Stomach (tissue), 4 donors: ENCODE data around the gene RGS18.

Experiments
- EP300 ChIP-seq: sonication (generic); formaldehyde crosslinking; IDR thresholded peaks from one replicate; pipeline ENCODE4 v1.6.1; 2017; ENCODE audit warnings: antibody characterized with exemption
- POLR2A ChIP-seq, 4 donors: fragments of 450-650 bp; IDR thresholded peaks; one replicate each; pipeline ENCODE4 v1.6.1; 2016; ENCODE audit warnings: antibody characterized with exemption in 4 of 4, control low read depth in 2 of 4, mild to moderate bottlenecking in 1 of 4, moderate library complexity in 1 of 4
- TF ChIP-seq, protein P1 (sequence below), 7 experiments: fragments of 450-650 bp in 4 of 7; fragments of 200-600 bp in 3 of 7; sonication (generic) in 3 of 7; IDR thresholded peaks; one replicate each; pipeline ENCODE4 v1.5.1; 2016 to 2019; ENCODE audit warnings: antibody characterized with exemption in 7 of 7, control low read depth in 2 of 7, mild to moderate bottlenecking in 1 of 7

- TF ChIP-seq, protein P1, sequence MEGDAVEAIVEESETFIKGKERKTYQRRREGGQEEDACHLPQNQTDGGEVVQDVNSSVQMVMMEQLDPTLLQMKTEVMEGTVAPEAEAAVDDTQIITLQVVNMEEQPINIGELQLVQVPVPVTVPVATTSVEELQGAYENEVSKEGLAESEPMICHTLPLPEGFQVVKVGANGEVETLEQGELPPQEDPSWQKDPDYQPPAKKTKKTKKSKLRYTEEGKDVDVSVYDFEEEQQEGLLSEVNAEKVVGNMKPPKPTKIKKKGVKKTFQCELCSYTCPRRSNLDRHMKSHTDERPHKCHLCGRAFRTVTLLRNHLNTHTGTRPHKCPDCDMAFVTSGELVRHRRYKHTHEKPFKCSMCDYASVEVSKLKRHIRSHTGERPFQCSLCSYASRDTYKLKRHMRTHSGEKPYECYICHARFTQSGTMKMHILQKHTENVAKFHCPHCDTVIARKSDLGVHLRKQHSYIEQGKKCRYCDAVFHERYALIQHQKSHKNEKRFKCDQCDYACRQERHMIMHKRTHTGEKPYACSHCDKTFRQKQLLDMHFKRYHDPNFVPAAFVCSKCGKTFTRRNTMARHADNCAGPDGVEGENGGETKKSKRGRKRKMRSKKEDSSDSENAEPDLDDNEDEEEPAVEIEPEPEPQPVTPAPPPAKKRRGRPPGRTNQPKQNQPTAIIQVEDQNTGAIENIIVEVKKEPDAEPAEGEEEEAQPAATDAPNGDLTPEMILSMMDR (IDR thresholded peaks at IDR 0.05), result no peak
- TF ChIP-seq POLR2A (IDR thresholded peaks at IDR 0.05), result no peak
- TF ChIP-seq EP300, result no peak
Measured at GRCh38 chr1:192175971-192176370, 17.7 kb downstream of the RGS18 start.
